GM21367 (cell line): ENCODE data around the gene HS3ST2.

Experiments used
- ATAC-seq: cut with Tn5 transposase; IDR thresholded peaks from one replicate; pipeline ENCODE4 v1.9.1; 2021; ENCODE audit not compliant: unreplicated experiment

Gene HS3ST2

DNA sequence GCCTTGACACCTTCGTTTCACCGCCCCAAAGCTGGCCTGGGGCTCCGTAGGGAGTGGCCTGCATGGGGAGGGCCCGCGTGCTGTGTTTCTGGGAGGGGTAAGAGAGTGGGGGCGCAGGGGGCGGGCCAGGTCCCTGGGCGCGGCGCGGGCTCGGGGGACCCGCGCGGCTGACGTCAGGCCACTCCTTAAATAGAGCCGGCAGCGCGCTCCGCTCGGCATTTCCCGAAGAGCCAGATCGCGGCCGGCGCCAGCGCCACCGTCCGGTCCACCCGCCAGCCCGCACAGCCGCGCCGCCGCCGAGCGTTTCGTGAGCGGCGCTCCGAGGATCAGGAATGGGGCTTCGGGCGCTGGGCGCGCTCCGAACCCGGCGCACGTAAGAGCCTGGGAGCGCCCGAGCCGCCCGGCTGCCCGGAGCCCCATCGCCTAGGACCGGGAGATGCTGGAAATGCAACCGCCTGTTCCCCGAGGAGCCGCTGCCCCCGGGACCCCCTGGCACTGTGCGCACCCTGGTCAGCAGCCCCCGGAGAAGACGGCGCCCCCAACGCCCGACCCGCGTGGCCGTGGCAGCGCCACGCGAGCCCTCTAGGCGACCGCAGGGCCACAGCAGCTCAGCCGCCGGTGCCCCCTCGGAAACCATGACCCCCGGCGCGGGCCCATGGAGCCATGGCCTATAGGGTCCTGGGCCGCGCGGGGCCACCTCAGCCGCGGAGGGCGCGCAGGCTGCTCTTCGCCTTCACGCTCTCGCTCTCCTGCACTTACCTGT, at the start of gene HS3ST2:
HS3ST2 (plus strand) TSS at position 215 of the 763 bp plus-strand sequence; CDS start at position 664, 449 bp downstream.
- no peak for ATAC-seq

DNA sequence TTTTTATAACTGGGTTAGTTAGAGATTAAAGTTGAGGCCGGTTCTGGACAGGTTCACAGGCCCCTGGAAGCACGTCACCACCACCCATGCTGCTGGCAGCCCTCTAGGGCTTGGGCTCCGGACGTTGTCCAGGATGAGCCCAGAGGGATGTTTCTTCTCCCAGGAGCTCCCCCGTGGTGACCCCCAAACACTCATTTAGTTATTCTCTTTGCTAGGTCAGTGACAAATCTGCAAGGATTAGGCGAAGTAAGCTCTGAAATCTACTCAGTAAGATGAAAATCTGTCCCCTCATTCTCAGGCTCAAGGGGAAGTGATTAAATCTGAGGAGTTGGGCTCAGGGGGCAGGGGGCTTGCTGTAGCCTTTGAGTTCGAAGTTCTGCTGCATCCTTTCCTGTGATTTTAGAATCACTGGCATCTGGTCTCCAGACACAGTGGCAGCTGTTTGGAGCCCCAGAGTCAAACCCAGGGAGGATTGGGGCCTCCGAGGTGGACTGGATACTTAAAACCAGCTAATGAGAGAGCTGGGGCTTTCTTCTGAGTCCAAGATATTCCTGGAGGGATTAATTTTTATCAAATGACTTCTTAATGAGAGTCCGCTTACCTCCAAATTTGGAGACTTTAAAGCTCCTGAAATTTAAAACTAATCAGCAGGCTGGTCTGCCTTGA, 49.2 kb upstream of the HS3ST2 start:
- ATAC-seq, result no peak

DNA sequence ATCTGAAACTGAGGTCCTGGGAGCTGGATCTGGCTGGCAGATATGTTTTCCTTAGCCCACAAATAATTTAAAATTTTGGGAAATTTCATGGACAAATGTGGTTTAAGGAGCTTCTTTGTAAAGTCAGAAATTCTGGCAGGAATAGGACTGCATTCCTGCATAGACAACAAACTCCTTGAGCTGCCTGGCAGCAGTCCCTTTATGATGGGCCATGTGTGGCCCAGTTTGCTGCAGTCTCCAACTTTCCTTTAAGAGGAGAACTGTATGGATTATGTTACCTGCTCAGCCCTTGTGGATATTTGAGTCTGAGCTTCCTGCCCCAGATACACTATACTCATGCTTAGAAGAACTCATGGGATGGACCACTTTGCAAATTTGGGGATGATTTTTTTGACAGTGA, 48.5 kb upstream of the HS3ST2 start:
- ATAC-seq, result no peak

DNA sequence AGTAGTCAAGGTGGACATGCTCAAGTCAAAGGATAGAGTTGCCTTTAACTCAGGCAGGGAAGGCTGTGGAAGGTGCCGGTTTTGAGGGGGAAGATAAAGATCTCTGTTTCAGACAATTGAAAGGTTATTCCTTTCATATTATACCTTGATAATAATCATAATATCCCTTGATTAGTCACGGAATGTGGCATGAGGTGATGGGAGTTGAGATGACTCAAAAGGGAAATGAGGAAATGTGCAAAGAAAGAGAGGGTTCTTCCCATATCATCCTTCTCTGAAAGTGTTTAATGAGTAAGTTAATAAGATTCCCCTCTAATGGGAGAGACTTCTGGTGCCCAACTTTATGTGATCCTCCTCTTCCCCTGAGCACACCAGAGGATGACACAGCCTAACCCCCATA, 43.1 kb upstream of the HS3ST2 start:
- no peak for ATAC-seq

DNA sequence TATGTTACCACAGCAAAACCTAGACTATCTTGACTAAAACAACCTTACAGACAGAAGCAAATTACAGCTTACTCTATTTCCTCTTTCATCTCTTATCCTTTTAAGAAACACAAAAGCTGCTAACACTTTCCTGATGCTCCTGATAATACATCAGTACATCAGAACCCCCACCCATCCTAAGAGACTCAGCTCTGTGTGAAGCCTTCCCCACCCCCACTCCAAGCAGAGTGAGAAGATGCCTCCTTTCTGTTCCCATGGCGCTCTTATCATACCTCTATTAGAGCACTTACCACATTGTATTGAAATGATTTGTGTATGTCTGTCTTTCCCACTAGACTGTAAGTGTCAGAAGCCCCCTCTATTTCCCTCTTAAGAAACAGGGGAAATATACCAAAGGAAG, 42.4 kb upstream of the HS3ST2 start:
- ATAC-seq, result no peak

DNA sequence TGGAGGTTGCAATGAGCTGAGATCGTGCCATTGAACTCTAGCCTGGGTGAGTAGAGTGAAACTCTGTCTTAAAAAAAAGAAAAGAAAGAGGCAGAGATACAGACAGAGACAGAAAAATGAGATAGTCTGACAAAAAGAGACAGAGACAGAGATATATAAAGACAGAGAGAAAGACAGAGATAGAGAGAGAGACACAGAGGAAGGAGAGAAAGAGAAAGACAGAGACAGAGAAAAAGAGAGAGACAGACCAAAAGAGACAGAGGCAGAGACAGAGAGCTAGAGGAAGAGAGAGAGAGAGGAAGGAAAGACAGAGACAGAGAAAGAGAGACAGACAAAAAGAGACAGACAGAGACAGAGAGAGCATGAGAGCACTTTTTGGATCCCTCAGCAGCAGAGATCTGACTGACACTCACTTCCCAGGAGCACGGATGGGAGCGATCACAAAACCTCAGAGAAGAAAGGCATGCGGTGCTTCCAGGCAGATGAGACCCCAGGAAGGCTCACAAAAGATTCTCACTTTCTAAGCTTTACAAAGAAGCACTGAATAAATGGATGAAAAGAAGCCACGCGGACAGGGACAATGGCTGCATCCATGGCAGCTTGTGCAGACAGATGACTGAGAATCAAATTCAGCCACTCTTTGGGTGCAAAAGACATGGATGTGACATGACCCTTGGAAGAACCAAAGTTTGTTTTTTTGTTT, 38.6 kb upstream of the HS3ST2 start:
- ATAC-seq, result no peak

DNA sequence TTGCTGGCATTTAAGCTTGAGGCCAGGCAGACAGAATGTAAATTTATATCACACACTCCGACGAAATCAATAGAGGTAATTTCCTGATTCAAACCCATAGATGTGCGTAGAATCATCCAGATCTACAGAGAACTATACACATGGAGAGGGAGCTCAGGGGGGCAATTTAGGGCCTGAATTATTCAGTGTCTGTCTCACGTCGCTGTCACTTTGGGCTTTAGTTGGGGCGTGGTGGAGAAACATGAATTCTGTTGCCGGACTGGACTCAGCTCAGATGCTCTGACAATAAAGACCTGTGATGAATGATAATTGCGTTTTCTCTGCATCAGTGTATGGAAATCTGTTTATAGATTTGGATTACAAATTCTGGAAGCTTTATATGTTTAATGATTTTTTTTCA, 32.5 kb upstream of the HS3ST2 start:
- no peak for ATAC-seq

DNA sequence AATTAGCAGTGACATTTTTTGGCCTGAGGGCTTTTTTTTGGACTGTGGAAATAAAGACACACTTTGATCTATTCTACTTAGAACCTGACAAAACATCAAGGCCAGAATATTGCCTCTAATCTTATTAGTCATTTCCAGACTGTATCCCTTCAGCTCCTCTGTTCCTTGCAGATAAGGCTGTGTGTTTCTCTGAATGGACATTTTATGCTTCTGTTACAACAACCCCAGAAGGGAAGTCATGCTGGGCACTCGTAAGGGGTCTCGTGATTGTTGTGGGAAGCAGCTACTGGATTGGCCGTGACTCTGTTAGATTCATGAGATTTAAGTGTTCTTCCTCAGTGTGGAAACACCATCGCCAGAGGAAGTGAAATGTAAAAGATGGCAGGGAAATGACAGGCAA, 31.6 kb upstream of the HS3ST2 start:
- no peak for ATAC-seq

DNA sequence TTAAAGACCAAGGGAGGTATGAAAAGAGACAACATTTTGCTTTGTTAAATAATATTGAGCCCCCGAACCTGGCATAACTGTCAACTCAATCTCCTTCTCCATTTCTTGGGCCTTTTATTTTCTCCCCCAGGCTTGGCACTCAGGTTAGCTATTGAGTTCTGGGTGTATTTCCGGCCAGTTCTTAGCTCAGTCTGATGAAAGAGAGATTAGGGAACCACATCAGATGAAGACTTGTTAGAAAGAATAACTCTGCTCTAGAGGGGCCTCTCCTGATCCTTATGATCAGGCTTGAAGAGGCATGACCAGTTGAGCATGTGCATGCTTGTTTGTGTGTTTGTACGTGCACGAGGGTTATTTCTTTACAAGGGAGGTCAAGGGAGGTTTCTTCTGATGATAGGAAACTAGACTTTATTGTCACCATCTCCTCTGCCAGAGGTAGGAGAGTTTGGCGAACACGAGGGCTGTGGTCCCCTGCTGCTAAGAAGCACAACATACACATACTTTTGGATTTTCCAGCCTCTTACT, 29.2 kb upstream of the HS3ST2 start:
- no peak for ATAC-seq

DNA sequence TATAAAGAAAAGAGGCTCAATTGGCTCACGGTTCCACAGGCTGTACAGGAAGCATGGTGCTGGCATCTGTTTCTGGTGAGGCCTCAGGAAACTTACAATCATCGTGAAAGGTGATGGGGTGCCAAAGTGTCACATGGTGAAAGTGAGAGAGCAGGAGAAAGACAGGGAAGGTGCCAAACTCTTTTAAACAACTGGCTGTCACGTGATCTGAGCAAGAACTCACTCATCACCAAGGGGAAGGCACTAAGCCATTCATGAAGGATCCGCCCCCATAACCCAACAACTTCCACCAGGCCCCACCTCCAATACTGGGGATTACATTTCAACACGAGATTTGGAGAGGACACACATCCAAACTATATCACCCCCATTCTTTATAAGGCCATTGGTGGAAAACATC, 28.4 kb upstream of the HS3ST2 start:
- no peak for ATAC-seq

DNA sequence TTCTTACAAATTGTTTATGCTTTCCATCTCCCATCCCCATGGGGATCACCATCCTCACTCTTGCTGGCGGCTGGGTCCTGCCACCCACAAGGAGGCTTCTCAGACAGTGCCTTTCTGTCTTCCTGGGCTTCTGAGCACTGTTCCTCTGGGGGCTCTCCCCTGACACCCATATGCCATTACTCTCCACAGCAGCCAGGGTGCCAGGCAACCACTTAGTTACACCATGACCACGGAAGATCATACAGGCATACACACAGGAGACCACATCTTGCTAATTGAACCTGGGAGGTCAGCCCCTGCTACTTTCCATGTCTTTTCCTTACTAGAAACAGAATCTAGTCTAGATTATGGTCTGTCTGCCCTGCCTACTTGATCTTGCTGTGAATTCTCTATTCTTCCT, 27.7 kb upstream of the HS3ST2 start:
- ATAC-seq, result no peak

DNA sequence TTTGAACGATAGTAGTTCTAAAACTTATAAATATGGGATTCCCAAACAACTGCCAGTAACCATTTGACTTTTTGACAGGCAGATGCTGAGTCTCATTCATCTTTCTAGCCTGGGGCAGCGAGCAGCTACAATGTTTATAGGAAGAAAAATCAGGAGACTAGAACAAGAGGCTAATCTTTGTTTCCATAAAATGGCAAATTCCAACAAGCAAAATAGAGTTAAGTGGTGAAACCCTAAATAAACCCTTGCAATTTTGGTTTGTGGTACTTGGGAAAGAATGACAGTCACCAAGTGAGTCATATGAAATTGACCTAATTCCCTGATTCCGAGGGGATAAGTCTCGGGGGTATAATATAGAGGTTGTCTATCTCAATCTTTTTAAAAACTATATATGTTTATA, 27.3 kb upstream of the HS3ST2 start:
- no peak for ATAC-seq

DNA sequence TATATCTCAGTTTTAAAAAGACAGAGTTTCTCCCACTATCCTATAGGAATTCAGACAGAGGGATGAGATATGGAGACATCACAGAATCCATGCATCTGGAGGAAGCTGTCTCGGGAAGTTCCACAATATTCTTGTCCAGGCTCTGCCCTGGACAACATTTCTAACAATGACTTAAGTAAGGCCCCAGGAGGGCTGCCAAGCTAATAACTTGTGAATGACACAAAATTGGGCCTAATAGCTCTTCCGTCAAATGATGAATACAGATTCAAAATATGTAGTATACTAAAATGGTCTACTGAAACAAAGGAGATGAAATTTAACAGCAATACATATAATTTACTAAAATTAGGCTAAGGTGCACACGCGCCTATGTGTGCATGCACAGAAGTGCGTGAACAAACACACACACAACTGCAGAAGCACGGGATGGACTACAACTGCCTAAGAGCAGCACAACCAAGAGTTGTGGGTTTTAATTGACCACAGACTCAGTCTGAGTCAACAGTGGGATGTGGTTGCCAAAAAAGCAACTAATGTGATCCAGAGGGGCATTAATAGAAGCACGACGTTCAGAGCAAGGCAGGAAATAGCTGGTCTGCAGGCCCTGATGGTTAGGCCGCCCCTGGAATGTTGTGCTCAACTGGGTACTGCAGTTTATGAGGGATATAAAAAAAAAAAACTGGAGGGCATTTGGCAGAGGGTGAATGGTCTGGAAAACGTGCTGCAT, 26.3 kb upstream of the HS3ST2 start:
- no peak for ATAC-seq

DNA sequence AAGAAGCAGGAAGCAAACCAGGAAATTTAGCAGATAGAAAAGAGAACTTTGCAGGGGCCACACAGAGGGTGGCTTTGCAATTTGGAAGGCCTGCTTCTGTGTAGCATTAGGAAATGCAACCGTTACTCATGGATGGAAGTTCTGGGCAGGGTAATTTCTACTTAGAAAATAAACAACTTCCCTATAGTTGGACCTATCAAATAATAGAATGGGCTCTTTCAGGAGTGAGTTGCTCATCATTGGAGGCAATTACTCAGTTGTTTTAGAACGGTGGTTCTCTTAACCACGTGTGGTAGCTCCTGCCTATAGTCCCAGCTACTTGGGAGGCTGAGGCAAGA, 25.8 kb upstream of the HS3ST2 start:
- no peak for ATAC-seq

DNA sequence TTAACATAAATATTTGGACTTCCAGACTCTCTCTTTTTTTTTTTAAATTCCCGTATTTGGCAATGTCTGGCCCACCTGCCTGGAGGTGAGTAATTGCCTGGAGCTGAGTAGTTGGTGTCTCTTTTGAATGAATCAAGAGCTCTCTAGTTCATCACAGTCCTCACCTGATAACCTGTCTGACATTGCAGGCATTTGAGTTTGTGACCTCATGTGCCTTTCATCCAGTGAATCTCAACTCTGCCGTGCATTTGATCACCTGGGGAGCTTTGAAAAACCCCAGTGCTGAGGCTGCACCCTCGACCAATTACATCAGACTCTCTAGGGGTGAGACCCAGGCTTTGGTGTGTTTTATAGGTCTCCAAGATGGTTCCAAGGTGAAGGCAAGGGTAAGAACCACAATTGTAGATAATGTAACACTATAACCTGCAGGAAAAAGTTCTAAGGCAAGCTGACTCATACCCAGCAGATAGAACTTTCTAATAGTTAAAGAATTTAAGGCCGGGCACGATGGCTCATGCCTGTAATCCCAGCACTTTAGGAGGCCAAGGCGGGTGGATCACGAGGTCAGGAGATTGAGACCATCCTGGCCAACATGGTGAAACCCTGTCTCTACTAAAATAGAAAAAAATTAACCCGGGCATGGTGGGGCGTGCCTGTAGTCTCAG, 24.5 kb upstream of the HS3ST2 start:
- no peak for ATAC-seq

DNA sequence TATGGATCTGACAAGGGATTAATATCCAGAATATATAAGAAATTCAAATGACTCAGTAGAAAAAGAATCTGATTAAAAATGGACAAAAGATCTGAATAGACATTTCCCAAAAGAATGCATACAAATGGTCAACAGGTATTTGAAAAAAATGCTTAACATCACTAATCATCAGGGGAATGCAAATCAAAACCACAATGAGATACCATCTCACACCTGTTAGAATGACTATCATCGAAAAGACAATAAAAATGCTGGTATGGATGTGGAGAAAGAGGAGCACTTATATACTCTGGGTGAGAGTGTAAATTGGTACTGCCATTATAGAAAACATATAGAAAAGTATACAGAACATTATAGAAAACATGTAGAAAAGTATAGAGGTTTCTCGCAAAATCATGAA, 16.4 kb upstream of the HS3ST2 start:
- no peak for ATAC-seq

DNA sequence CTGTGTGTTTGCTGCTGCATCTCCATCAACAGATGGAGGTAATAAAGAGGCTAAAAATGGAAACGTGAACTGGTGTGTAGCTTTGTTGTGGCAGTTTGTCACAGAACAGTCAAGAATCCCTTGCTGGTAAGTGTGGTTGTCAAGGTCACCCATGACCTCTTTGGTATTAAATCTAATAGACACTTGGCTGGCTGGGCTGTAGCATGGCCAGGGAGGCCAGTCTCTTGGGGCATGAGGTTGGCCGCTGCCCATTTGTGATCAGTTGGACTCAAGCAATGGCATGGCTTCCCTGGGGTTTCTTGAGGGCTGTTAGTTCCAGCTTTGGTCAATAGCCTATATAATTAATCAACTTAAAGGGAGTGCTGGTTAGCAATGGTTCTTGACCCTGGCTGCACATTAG, 14.8 kb upstream of the HS3ST2 start:
- ATAC-seq, result no peak

DNA sequence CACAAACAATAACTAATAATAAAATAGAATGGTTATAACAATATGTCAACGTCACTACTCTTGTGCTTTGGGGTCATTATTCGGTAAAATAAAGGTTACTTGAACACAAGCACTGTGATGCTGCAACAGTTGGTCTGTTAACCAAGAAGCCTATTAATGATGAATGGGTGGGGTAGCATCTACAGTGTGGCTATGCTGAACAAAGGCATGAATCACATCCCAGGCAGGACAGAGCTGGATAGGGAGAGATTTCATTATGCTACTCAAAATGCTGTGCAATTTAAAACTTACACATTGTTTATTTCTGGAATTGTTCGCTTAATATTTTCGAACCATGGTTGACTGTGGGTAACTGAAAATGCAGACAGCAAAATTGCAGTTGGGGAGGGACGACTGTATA, 9.1 kb upstream of the HS3ST2 start:
- ATAC-seq, result no peak

DNA sequence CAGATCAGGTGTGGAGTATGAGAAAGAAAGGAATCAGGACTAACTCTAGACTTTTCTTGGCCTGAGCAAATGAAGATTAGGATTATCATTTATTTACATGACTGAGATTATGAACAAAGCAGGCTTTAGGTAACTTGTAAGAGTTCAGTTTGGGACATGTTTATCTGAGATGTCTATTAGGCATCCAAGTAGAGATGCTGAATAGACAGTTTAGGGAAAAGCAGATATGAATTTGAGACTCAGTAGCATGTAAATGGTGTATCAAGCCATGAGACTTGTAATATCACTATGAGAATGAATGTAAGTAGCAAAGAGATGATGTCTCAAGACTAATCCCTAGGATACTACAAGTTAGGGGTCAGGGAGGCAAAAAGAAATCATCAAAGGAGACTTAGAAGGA, 8.6 kb upstream of the HS3ST2 start:
- no peak for ATAC-seq

DNA sequence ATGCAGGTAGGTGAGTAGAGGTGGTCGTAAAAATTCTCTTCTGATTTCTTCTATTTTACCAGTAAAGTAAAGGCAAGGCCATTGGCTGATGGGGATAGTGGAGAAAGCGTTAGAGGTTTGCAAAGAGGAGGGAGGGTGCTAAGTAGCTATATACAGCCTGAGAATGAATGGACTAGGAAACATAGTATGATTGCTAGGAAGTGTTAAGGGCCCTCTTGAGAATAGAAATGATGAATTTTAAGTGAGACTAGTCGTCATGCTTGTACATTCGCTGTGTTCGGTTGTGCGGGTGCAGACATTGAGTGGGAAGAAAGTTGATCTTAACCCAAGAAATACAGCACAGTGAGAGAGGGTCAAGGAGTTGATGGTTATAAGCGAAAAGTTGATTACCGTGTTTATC, 7.2 kb upstream of the HS3ST2 start:
- no peak for ATAC-seq

DNA sequence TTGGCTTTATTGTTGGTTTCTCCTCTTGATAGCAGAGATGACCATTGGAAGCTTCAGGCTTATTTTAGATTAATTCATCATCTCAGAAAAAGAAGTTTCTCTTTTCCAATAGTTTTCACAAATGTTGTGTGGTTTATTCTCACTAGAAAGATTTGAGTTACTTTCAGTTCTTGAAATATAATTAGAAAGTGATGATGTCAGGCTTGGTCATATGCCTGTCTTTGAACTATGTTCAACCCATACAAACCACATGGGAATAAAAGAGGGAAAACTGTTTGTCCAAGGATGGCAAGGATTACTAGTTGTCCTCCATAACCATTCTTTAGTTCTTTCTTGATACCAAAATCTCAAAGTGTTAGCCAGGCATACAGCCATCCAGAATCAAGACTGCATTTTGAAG, 3.7 kb upstream of the HS3ST2 start:
- no peak for ATAC-seq
